ENCODE results near the gene BTBD17.

GRCh38 chr17:74389937-74390679 lies 28.4 kb upstream of the BTBD17 start:
- TF ChIP-seq CTCF (IDR thresholded peaks at IDR 0.05; ENCODE audit: insufficient read depth, low read depth, low read length) (no peak), EZH2 (IDR thresholded peaks at IDR 0.05; ENCODE audit: insufficient read depth, low read length) (no peak)
